SU-DHL-6 (cell line): ENCODE data around the gene FRMPD1.

Experiments used
- CTCF ChIP-seq: fragments of 200-600 bp; sonication (generic); IDR thresholded peaks from one replicate; pipeline ENCODE4 v1.5.1; 2017; ENCODE audit warnings: antibody characterized with exemption, mild to moderate bottlenecking, low read length, moderate library complexity; ENCODE audit not compliant: insufficient read depth, poor library complexity, severe bottlenecking
- EZH2phosphoT487 ChIP-seq: fragments of 200-600 bp; sonication (generic), shearing (Covaris generic); conservative IDR thresholded peaks from 2 replicates; pipeline ENCODE4 v1.6.1; 2018; ENCODE audit warnings: mild to moderate bottlenecking, antibody characterized with exemption, low read length, moderate library complexity, mixed read lengths

- TF ChIP-seq CTCF (no peak), EZH2phosphoT487 (no peak)
These were observed 134.1 kb downstream of the FRMPD1 start, which contains the start of gene EXOSC3 for GRCh38 chr9:37784616-37785483.
